ENCODE measurements around the gene CALN1. TPM values are rescaled to one million over a fixed set of nuclear protein-coding genes. Genes with fewer than 3 reads are reported as not detected.

The CALN1 gene
- total and polyA plus RNA-seq, 9 of the 15 experiments (the other 6 are each of a cell fraction or from before 2014, with no cell fraction given): 1.4 to 7.5 (median 3.3) TPM

GRCh38 chr7:72159911-72160310 is 252.2 kb downstream of the CALN1 start (continued):
- TF ChIP-seq PBX2 (CRISPR knock-in tag; IDR thresholded peaks at IDR 0.05; ENCODE audit: low read depth) (no peak), PBX2 (tag; conservative IDR thresholded peaks at IDR 0.05; ENCODE audit: low read depth) (peak; percentile 25; the same call in 1 of the 2 replicates), PTBP1 (IDR thresholded peaks at IDR 0.05; ENCODE audit: low read depth, low read length) (no peak)

- ATAC-seq (no peak), DNase-seq (ENCODE audit: extremely low read depth in 1 of 4, low spot score in 3 of 4) (no peak), FAIRE-seq (no peak)
- H4K20me1 ChIP-seq (replicated peaks; ENCODE audit: control insufficient read depth, insufficient read depth, low read length): no peaks in the 10 kb centered on the region; the same call in 1 of the 2 replicates
- 1% methylated on average over 3 of the region's 3 CpGs for WGBS (ENCODE audit: insufficient coverage, low coverage, missing lambda C conversion rate)
- intact Hi-C loops (cut with micrococcal nuclease): no loop called here
- CTCF ChIA-PET (ENCODE audit: low intra/inter-chr PET ratio): no interaction called here
- no peaks in the 10 kb centered on the region for H3K36me3 ChIP-seq (ENCODE audit: control insufficient read depth, insufficient read depth, low read length)
- POLR2A ChIA-PET: no interaction called here
- H3K79me2 ChIP-seq (ENCODE audit: control insufficient read depth, insufficient read depth, low read length): no peaks in the 10 kb centered on the region
- no peak overlapping the region for H3K4me3 ChIP-seq
- H3K4me2 ChIP-seq (ENCODE audit: insufficient read depth, low read length): no peak overlapping the region
- in situ Hi-C loops (cut with MboI): no loop called here
- H3K4me1 ChIP-seq (replicated peaks in 1 of 2; ENCODE audit: control insufficient read depth in 2 of 2, insufficient read depth in 2 of 2, low read length in 2 of 2): no peaks in the 10 kb centered on the region
- no peak overlapping the region for H2AFZ ChIP-seq (ENCODE audit: low read depth, low read length)
- H3K9me1 ChIP-seq (ENCODE audit: control insufficient read depth, insufficient read depth, low read length): no peaks in the 10 kb centered on the region
- no peak overlapping the region for H3K27ac ChIP-seq (ENCODE audit: extremely low read depth, low read depth, low read length)
- H3K9ac ChIP-seq (ENCODE audit: insufficient read depth in 1 of 2, low read depth in 2 of 2, low read length in 2 of 2): no peak overlapping the region
- BruUV-seq (replicated peaks): no TSS peak
- H3K9me3 ChIP-seq (replicated peaks; ENCODE audit: control insufficient read depth, insufficient read depth, low read depth, low read length): no peaks in the 10 kb centered on the region
- TF ChIP-seq SMARCA5 (IDR thresholded peaks at IDR 0.05) (no peak), ELK1 (CRISPR knock-in tag; IDR thresholded peaks at IDR 0.05) (no peak), ILK (tag; IDR thresholded peaks at IDR 0.05; ENCODE audit: borderline replicate concordance, low read depth) (no peak), SAP30 (IDR thresholded peaks at IDR 0.05; ENCODE audit: borderline replicate concordance, insufficient read depth, low read depth, low read length, poor library complexity, severe bottlenecking) (no peak), LCOR (CRISPR knock-in tag; IDR thresholded peaks at IDR 0.05) (no peak)
- no peaks in the 10 kb centered on the region for H3K27me3 ChIP-seq (ENCODE audit: control insufficient read depth in 2 of 2, insufficient read depth in 2 of 2, low read length in 2 of 2)
Measured at GRCh38 chr7:72156671-72157070, 255.5 kb downstream of the CALN1 start.
